Measurements from ENCODE around the gene C1orf52. TPM values are rescaled to one million over a fixed set of nuclear protein-coding genes. Genes with fewer than 3 reads are reported as not detected.

C1orf52 gene
- total and polyA plus RNA-seq, 2 of the 13 experiments (the other 11 are each of a cell fraction or from before 2014, with no cell fraction given) = 19.4 to 27.4 TPM

- CTCF ChIA-PET (ENCODE audit: low intra/inter-chr PET ratio, low total read pairs) = no interaction called here
- FAIRE-seq (no peak), DNase-seq (ENCODE audit: low spot score) (no peak), ATAC-seq (no peak)
- Histone ChIP-seq H3K27me3 (ENCODE audit: control insufficient read depth in 1 of 2, insufficient read depth in 2 of 2, low read length in 2 of 2) (no peaks in the 10 kb centered on the region; a peak in 1 of 5 replicates), H3K4me1 (ENCODE audit: insufficient read depth, low read length) (peaks cover 78% of the 10 kb centered on the region), H3K9me3 (ENCODE audit: low read length) (no peaks in the 10 kb centered on the region), H3K27ac (ENCODE audit: extremely low read length, insufficient read depth, low read length) (no peak overlapping the region), H2AFZ (ENCODE audit: low read length) (no peak overlapping the region), H3K9ac (ENCODE audit: insufficient read depth, low read depth, low read length) (no peak overlapping the region), H3K4me3 (replicated peaks in 1 of 3; ENCODE audit: insufficient read depth in 1 of 3, low read depth in 2 of 3, low read length in 3 of 3) (no peak overlapping the region), H3K79me2 (ENCODE audit: insufficient read depth, low read length) (peaks cover 41% of the 10 kb centered on the region), H3K4me2 (ENCODE audit: low read depth, low read length) (no peak overlapping the region), H4K20me1 (ENCODE audit: insufficient read depth, low read length) (0 out of 2 replicates have a peak, but pooled peaks cover 5% of the 10 kb centered on the region), H3K36me3 (replicated peaks in 1 of 2; ENCODE audit: control insufficient read depth in 1 of 2, insufficient read depth in 2 of 2, low read length in 2 of 2) (peaks cover 8 to 26% of the 10 kb centered on the region in 2 experiments)
- intact Hi-C loops (cut with micrococcal nuclease; ENCODE audit: unreplicated experiment) = no loop called here
- TF ChIP-seq MAFF (IDR thresholded peaks at IDR 0.05; ENCODE audit: low read depth, low read length) = peak; percentile 46; the same call in 1 of the 2 replicates
- TF ChIP-seq NCOR1 (IDR thresholded peaks at IDR 0.05; ENCODE audit: borderline replicate concordance, low read length) = no peak
- peak; percentile 66; a peak in 3 of 4 replicates for TF ChIP-seq MAFK (conservative IDR thresholded peaks at IDR 0.05 in 1 of 2, IDR thresholded peaks at IDR 0.05 in 1 of 2; ENCODE audit: low read length in 2 of 2)
- no TSS peak for BruUV-seq (replicated peaks)
- in situ Hi-C loops (cut with HindIII; ENCODE audit: extremely low pct_ligation_motif_present, low pct_unique_long_range_greater_than_20kb) = no loop called here
- POLR2A ChIA-PET = no interaction called here
These were observed 13.9 kb upstream of the C1orf52 start for GRCh38 chr1:85273397-85273796.

GRCh38 chr1:85268801-85269585 is 9.5 kb upstream of the C1orf52 start:
- POLR2A ChIA-PET = interaction anchor here (0.7 kb wide), 1 partner anchor 1791 kb away, joined by 3 read pairs; no protein-coding TSS in a partner anchor
- H3K4me2 ChIP-seq (ENCODE audit: low read depth, low read length) = peak overlapping the region; percentile 37
- in situ Hi-C loops (cut with HindIII; ENCODE audit: extremely low pct_ligation_motif_present, low pct_unique_long_range_greater_than_20kb) = no loop called here
- no peaks in the 10 kb centered on the region for H3K27me3 ChIP-seq (ENCODE audit: control insufficient read depth in 1 of 2, insufficient read depth in 2 of 2, low read length in 2 of 2)
- peaks cover 9 to 42% of the 10 kb centered on the region in 2 experiments for H3K36me3 ChIP-seq (replicated peaks in 1 of 2; ENCODE audit: control insufficient read depth in 1 of 2, insufficient read depth in 2 of 2, low read length in 2 of 2)
- no TSS peak for BruUV-seq (replicated peaks)
- DNase-seq (ENCODE audit: low spot score) = peak; percentile 10
- H3K79me2 ChIP-seq (ENCODE audit: insufficient read depth, low read length) = peaks cover 20% of the 10 kb centered on the region
- no peak for FAIRE-seq
- intact Hi-C loops (cut with micrococcal nuclease; ENCODE audit: unreplicated experiment) = no loop called here
- H4K20me1 ChIP-seq (ENCODE audit: insufficient read depth, low read length) = no peaks in the 10 kb centered on the region
- H3K9ac ChIP-seq (ENCODE audit: insufficient read depth, low read depth, low read length) = no peak overlapping the region
- peak; percentile 29 for ATAC-seq
- no peaks in the 10 kb centered on the region for H3K9me3 ChIP-seq (ENCODE audit: low read length)
- no peak overlapping the region for H2AFZ ChIP-seq (ENCODE audit: low read length)
- H3K4me1 ChIP-seq (ENCODE audit: insufficient read depth, low read length) = peaks cover 54% of the 10 kb centered on the region
- WGBS (ENCODE audit: low lambda C conversion rate) = 72% methylated on average over 5 of the region's 5 CpGs
- CTCF ChIA-PET (ENCODE audit: low intra/inter-chr PET ratio, low total read pairs) = no interaction called here
- peak overlapping the region; percentile 13 for H3K27ac ChIP-seq (ENCODE audit: extremely low read length, insufficient read depth, low read length)
- peak; percentile 88 for TF ChIP-seq MAFF (IDR thresholded peaks at IDR 0.05; ENCODE audit: low read depth, low read length)
- TF ChIP-seq ATAD3A (CRISPR knock-in tag; IDR thresholded peaks at IDR 0.05) = no peak
- peak; percentile 90 to 91 for TF ChIP-seq MAFK (conservative IDR thresholded peaks at IDR 0.05 in 1 of 2, IDR thresholded peaks at IDR 0.05 in 1 of 2; ENCODE audit: low read length in 2 of 2)
- no peak for TF ChIP-seq GATAD2A (CRISPR knock-in tag; IDR thresholded peaks at IDR 0.05)
- no peak for TF ChIP-seq ZNF83 (CRISPR knock-in tag; IDR thresholded peaks at IDR 0.05; ENCODE audit: borderline replicate concordance)
- TF ChIP-seq ZNF430 (CRISPR knock-in tag; IDR thresholded peaks at IDR 0.05) = no peak
- no peak for TF ChIP-seq HNRNPUL1 (IDR thresholded peaks at IDR 0.05; ENCODE audit: low read depth, low read length)
- 0 out of 2 replicates have a peak, but pooled peaks have one; percentile 43 for TF ChIP-seq ZNF644 (CRISPR knock-in tag; IDR thresholded peaks at IDR 0.05; ENCODE audit: low read depth)
- TF ChIP-seq RXRA (CRISPR knock-in tag; IDR thresholded peaks at IDR 0.05) = no peak
- no peak for TF ChIP-seq MTF2 (CRISPR knock-in tag; IDR thresholded peaks at IDR 0.05; ENCODE audit: borderline replicate concordance)
- no peak for TF ChIP-seq SRSF9 (IDR thresholded peaks at IDR 0.05; ENCODE audit: borderline replicate concordance, insufficient read depth, low read depth, low read length, poor library complexity, severe bottlenecking)
- no peak for TF ChIP-seq ZNF629 (CRISPR knock-in tag; conservative IDR thresholded peaks at IDR 0.05)
- no peak for TF ChIP-seq ZNF572 (CRISPR knock-in tag; IDR thresholded peaks at IDR 0.05)
- TF ChIP-seq FLYWCH1 (CRISPR knock-in tag; IDR thresholded peaks at IDR 0.05) = no peak
- no peak for TF ChIP-seq DZIP1 (CRISPR knock-in tag; IDR thresholded peaks at IDR 0.05)
- no peak overlapping the region for H3K4me3 ChIP-seq (replicated peaks in 1 of 3; ENCODE audit: insufficient read depth in 1 of 3, low read depth in 2 of 3, low read length in 3 of 3)

Data from HepG2 (cell line).